ENCODE measurements around the gene ATP6V1C2. TPM values are rescaled to one million over a fixed set of nuclear protein-coding genes. Genes with fewer than 3 reads are reported as not detected.

Gene ATP6V1C2
- under 0.01 TPM in 1 of 2 replicates, not detected in the other for total RNA-seq

GRCh38 chr2:10721396-10722251 is at the start of gene ATP6V1C2:
TSS of gene ATP6V1C2 (plus strand) at chr2:10721630. CDS start at chr2:10722850, 1,220 bp downstream.

GRCh38 chr2:10812362-10813162 is 91.1 kb downstream of the ATP6V1C2 start, which contains the start of gene PDIA6:
TSS of gene PDIA6 (minus strand) at chr2:10812785. CDS start at chr2:10812696, 89 bp downstream.

Other genes starting within 250 kb of the ATP6V1C2 start
- gene NOL10, start 31.7 kb upstream of the ATP6V1C2 start, total RNA-seq = 38.3 and 39.4 TPM in 2 replicates
- 650 and 703 TPM in 2 replicates for gene PDIA6, start 91.2 kb downstream of the ATP6V1C2 start, total RNA-seq
- gene KCNF1, start 190.3 kb downstream of the ATP6V1C2 start, total RNA-seq = 2.3 TPM in 1 of 2 replicates, not detected in the other

Measured in epithelial cell of umbilical artery (primary cell).